C4-2B (cell line): ENCODE measurements around the gene PACRG.

Source experiments
- CTCF ChIP-seq: fragments of 450-650 bp; conservative IDR thresholded peaks from 2 replicates; pipeline ENCODE4 v1.5.1; 2017; ENCODE audit warnings: mild to moderate bottlenecking
- ZFX ChIP-seq: fragments of 450-650 bp; IDR thresholded peaks from 2 replicates; pipeline ENCODE4 v1.6.1; 2017

GRCh38 chr6:163137398-163137881 is 409.7 kb downstream of the PACRG start:
- TF ChIP-seq CTCF (no peak), ZFX (no peak)
